ENCODE measurements around the gene PSMD11.

The PSMD11 gene

DNA sequence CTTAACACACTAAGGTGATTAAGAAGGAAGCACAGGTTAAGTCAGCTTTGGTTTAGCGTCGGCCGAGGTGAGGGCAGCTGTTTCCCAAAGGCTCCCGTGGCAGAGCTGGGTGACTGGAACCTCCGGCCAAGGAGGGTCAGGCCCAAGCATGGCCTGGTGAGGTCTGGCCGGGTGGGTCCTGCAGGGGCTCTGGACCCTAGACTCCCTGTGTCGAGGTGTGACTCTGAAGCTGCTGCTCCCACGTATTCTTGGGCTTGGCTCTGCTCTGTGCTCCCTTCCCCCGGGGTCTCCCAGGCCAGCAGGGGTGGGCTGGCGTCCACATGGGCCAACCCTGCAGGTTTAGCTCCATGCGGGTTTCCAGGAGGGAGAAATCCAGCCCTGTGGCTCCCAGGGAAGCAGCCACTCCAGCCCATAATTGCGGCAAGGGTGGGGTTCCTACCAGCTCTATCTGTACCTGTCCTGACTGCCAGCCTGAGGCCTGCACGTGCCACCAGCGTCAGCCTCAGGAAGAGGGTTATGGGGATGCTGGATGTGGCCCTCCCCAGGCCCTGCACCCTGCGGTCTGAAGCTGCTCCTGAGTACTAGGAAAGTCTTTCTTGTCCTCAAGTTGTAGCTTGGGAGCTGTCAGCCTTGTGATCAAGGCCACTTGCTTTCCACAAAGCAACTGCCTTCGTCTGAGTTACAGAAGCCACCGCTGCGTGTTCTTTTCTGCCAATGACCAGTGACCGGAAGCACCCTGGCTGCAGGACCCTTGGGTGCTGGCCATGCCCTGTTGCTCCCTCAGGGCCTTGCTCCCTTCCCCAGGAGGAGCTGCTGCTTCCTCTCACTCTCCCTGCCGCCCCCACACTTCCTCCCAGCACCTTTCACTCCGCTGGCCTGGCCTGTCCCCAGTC, 47.3 kb downstream of the PSMD11 start:
- FAIRE-seq: no peak

DNA sequence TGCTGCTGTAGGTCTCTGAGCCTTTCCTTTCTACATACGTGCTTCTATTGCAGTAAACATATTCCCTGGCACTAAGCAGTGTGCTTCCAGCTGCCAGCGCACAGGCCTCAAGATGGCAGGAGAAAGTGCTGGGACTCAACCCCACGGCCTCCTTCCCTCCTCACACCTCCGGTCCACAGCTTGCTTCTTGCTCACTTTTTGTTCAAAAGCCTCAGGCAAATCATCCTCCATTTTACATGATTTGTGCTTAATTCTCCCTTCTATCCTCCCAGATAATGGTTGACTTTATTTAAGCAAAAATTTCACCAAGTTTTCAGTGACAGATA, 47.9 kb downstream of the PSMD11 start:
- FAIRE-seq: no peak

DNA sequence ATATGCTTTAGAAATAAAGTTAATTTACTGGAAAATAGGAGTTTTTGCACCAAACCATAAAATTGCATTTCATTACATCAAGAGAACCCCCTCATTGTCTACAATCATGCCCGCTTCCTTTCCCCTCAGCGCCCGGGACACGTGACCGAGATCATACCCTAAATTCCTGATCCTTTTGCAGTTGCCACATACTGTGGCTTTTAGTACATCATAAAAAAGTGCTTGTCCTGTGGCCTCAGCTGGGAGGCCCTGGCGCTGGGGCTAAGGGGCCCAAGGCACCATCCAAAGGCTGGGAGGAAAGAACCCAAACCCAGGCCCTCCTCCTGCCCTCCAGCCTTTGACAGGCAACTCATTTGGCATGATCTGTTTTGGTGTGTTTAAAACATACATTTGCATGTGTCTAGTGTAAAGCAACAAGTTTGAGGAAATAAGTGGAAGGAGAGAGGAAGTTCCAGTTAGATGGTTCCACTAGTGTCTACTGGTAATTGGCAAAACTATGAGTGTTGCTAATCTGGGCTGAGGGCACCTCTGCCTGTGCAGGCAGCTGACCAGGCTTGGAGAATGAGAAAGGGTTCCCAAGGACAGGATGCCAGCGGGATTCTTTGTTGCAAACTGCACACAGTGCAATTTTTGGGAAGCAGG, 48.5 kb downstream of the PSMD11 start:
- no peak for FAIRE-seq

DNA sequence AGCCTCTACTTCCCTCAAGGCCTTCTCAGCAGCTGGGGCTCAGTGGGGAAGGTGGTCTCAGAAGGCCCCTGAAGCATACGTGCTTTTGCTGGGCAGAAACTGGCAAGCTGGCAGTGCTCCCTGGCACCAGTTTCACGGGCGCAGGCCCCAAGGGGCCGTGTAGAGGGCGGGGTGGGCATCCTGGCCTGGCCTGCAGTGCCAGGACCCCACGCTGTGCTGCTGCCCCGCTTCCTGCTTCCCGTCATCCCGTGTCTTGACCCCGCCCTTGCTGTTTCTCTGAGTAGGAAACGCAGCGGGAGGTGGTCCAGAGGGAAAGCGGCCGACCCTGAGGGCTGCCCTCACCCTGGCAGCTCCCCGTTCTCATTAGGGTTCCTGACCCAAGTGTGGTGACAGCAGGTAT, 49.3 kb downstream of the PSMD11 start:
- FAIRE-seq: no peak

DNA sequence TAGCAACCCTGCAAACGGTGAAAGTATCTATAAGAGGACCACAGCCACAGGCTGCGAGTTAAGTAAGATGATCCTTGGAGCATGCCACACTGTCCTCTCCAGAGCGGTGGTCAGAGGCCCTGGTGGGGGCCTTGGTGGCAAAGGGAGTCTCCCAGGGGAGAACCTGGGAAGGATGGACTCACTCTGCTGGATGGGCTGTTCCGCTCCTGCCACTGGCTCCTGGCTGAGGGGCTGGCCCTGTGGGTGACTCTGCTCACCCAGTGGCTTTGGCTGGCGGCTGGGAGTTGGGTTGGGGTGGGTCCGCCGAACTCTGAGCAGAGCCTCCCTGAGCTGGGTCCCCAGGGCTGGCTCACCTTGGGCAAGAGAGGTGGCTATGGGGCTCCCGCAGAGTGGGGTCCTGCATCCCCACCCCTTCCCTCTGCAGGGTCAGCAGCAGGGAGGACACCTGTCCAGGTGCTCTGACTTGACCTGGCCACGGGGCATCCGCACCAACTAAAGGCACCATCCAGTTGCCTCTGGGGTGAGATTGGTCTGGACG, 49.7 kb downstream of the PSMD11 start:
- FAIRE-seq: no peak

DNA sequence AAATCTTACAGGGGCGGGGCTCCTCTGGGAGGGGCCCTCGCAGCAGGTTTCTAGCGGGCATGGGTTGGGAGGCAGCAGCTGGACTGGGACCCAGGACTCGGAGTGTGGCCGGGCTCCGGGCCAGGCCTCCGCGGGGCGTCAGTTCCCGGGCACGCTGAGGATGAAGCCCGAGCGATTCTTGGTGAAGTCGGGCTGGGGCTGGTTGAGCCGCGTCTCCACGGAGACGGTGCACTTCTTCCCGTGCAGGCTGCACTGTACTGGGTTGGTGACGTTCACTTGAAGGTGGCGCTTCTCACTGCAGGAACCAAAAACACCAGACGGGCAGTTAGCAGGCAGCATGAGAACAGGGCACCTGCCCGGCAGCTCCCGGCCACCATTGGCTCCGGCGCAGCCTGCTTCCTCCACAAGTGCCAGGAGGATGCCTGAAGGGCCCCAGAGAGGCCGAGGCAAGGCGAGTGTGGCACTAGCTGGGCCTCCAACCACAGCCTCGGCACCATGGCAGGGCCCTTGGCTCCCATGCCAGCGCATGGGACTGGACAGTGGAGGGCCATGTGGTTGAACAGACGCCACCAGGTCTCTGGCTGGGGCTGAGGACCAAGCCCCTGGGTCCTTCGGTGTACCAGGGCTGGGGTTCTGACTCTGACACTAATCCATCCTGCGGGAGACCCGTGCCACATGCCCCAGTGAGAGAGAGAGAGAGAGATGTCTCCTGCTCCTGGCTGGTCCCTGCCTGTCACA, 50.5 kb downstream of the PSMD11 start:
- no peak for FAIRE-seq

DNA sequence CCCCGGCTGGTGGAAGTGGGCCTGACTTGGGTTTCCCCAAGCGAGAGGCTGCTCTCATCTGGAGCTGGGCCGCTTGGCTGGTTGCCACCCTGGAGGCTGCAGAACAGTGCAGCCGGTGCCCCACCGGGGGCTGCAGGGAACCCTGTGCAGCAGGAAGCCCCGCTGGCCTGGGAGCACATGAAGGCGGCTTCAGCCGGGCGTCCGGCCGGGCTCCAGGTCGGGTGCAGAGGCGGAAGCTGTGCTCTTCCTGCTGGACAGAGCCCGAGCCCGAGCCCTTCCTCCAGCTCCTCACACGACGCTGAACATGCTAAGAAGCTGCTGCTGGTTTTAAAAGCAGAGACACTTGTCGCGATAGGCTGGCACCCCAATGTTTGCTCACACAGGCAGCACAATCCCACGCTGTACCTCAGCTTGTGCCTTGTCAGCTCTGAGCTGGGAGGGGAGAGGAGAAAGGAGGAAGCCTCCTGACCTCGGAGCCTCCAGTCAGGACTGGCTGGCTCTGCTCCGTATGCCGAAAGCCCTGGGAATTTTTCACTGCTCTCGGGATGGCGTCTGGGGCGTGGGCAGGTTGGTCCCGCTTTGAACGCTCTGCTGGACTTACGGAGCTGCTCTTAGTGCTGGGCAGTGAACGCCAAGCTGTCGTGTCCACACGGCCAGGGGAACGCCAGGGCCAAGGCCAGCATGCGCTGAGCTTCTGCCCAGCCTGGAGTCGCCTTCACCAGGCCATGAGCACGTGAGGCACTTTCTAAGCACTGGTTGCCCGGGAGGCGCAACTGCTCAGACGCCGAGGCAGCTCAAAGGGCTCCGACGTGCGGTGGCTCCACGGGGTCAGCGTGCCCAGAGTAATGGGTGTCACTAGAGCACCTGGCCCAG, 51.3 kb downstream of the PSMD11 start:
- no peak for FAIRE-seq

DNA sequence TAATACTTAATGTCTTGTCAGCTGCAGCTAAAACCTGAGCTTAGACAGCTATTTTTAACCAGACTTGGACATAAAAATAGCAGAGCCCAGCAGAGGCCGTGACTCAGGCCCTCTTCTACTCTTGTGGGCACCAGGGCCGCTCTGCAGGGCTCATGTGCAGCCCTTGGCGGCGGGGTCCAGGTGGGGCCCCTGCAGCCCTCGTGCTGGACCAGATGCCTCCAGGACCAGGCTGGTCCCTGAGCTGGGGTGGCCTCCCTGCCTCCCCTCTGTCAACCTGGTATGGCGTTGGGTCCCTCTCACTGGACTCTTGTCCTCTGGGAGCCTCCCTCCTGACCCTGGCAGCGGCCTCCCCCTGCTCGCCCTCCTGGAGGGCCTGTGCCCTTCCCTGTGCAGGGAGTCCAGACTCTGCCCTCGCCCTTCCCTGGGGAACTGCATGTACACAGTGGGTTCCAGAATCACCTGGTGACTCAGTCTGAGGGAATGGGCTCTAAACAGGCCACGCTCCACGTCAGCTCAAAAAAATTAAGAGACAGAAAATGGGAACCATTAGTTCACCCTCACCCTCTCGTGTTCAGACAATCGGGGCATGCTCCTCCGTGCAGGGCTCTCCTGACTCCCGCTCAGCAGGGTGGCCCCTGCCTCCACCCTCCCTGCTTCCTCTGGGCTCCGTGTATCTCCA, 52.2 kb downstream of the PSMD11 start:
- FAIRE-seq: no peak

DNA sequence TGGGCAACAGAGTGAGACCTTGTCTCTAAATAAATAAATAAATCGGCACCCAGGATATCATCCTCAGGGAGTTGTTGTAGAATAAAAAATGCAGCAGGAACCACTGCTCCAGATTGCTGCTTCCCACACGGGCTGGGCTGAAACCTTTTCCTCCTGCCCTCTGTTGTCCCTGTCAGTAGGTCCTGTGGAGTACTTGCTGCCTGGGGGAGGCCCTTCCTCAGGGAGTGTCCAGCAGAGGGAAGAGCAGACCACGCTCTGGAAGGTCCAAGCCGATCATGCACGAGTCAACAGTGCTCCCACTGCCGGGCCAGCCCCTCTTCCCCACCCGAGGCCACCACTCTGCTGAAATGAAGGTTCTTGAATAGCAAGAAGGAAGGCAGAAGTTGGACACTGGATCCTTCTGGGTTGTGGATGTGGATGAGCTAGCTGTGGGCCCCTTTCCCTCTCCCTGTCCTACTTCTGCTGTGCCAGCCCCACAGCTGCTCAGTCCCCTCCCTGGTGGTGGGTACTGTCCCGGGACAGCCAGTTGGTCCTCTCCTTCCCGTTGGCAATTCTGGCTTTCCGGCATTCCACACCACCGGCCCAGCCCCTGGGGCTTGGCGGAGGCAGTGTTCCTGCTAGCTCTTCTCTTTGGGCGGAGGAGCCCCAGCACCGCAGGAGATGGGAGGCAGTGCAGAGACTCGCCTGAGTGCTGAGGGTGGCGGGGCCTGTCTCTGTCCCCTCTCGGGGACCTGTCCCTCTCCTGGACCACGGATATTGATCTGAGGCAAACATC, 53.3 kb downstream of the PSMD11 start:
- no peak for FAIRE-seq

DNA sequence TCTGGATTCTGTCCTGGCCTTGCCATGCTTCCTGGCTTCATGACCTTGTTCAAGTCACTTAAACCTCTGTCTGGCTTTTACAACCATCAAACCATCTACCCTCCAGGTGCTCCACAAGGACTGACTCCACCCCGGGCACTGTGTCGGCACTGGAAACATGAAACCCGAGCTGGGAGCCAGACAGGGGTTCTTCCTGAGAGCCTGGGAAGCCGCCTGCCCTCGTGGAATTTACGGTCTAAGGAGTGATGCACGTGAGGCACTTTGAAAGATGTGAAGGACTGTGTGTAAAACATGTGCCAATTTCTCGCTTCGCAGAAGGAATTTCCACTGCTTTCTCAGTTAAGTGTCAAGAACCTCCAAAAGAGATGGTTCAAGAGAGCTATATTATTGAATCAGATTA, 54.1 kb downstream of the PSMD11 start:
- no peak for FAIRE-seq

DNA sequence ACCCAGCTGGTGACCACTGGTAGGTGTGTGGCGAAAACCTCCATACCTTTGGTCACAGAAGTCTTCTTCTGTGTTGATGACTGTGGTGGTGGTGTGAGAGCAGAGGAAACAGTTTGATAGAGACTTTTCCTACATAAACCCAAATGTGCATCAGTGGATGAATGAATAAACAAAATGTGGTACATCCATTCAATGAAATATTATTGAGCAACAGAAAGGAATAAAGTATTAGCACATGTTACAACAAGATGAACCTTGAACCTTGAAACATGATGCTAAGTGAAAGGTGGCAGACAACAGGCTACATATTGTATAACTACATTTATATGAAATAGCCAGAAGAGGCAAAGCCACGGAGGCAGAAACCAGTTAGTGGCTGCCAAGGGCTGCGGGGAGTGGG, 57.7 kb downstream of the PSMD11 start:
- no peak for FAIRE-seq

DNA sequence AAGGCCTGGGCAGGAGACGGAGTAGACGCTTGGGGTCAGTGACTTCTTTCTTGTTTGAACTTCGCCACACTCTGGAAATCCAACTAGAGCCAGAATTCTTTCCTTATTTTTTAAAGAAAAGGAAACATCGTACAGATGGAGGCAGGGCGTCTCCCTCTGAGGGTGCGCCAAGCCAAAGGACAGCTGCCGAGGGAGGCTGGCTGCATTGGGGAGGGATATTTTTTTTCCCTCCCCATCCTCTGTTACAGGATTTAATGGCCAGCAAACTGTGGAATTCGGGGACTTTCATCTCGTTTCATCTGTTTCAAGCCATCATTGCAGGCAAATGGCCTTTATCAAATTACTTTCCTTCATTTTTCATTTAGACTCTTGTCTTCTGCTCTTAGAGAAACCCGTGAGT, 58.4 kb downstream of the PSMD11 start:
- FAIRE-seq: no peak

DNA sequence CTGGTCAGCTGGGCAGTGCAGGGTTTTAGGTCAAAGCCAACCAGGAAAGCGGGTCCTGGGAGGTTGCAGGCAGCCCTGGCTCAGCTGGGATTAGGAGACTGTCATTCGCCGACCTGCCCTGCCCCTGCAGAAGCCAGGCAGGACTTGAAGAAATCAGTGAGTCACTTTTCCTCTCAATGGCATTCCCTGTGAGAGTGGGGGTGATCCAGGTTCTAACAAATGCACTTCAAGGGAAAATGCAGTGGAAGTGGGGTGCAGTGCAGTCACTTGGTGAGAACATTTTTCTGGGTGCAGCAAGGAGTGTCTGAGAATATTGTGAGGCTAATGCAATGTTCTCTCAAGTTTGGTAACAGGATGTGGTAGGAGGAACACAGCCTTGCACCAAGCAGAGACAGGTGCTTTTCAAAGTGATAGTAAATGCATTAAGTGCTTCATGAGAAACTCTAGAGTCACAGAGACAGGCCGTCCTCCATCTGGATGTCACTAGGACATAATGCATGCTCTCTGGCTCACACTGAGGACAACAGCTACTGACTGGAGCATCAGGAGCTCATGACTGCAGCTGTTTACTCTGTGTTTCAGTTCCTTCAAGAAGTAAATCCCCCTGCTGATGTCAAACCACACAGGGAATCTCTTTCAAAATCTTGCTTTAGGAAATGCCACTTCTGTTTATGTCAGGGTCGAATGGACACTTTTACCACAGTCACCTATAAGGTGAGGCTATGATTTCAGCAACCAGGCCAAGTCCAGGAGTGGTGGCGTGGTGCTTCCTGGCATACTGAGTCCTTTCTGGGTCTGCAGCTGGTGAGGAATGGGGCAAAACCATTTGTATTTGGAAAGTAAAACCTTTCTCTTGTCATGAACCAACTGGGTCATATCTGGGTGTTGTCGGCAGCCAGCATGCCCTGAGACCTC, 59.2 kb downstream of the PSMD11 start:
- FAIRE-seq: no peak

DNA sequence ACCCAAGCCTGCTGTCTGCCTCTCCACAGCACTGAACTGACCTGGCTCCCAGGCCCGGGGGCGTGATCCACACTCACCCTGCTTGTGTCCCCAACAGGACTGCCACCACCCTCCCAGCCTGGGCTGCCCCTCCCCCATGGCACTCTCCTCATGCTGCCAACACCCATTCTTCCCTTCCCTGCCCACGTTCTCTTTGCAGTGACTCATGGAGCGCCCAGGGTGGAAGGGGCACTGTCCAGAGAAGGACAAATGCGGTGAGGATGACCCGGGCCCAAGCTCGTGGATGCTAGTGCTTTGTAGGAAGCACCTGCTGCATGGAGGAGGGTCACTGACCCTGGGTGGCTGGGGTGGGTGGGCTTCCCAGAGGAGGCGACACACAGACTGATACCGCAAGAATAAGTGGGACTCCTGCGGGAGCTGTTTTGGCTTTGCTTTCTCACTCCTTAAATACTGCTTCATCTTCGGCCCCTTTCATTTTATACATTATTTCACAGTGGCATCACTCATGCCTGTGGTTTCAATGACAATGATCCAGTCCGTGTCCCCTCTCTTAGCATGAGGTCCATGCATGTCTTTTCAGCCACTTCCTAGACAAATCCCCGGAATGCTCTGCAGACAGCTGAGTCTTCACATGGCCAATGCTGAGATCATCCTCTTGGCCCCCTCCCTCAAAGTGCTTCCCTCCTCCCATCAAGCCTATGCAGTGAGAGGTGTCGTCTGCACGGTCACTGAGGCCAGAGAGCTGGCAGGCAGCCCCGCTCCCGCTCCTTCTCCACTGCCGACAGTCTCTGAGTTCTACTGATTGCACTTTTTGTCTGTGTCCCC, 60.1 kb downstream of the PSMD11 start:
- no peak for FAIRE-seq

DNA sequence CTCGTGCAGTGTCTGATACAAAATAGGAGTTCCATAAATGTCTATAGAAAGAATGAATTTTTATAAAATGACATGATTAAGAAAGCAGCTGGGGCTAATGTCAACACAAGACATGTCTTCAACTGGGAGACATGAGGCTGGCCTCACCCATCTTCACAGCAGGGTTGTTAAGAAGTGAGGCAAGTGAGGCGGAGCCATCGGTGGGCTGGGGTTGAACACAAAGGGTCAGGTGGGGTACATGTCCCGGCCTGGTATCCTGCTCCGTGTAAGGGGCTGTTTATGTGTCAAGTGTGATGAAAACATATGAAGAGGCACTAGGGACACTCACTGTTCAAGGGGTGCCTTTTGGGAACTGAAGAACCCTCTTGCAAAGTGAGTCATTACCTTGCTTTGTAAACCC, 64.6 kb downstream of the PSMD11 start:
- FAIRE-seq: no peak

DNA sequence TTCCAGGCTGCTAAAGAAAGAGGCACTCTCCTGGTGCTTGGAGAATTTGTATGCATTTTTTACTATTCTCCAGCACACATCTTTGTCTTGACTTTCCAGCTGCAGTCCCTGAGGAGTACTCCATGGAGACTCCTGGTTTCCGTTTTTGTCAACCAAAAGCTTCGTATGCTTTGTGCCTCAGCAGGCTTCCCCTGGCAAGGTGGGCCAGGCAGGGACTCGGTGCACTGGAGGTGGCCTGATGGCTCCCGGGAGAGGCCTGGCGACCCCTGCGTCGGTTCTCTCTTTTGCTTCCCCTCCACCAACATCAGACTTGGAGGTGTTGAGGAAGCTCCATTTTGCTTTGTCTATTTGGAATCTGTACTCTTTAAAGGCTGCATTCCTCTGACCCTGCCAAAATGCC, 66.2 kb downstream of the PSMD11 start:
- FAIRE-seq: no peak

DNA sequence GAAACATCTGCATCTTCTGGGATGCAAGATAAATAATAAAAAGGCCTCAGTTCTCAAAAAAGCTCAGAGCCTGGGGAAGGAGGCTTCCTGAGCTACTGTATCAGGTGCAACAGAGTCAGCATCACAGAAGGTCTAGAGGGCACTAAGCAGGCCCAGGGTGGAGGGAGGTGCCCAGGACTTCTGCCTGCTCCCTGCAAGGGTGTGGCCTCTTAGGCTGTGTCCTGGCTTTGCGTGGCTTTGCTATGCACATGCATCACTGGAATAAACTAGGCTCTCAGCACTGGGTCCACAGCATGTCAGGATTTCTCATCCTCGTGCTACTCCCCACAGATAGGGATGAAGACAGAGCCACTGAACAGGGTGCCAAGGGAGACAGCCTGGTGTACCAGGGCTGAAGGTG, 68.0 kb downstream of the PSMD11 start:
- no peak for FAIRE-seq

DNA sequence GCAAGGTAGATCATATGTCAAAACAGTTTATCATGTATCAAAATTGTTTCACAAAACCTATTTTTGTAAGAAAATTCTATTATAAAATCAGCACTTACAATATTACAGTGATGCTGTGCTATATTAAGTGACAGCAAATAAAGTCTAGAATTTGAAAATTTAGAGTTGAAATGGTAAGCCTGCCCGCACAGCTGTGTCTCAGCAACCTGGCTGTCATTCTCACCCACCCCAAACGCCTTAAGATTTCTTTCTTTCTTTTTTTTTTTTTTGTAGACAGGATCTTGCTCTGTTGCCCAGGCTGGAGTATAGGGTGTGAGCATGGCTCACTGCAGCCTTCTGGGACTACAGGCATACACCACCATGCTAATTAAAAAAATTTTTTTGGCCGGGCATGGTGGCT, 69.3 kb downstream of the PSMD11 start:
- no peak for FAIRE-seq

DNA sequence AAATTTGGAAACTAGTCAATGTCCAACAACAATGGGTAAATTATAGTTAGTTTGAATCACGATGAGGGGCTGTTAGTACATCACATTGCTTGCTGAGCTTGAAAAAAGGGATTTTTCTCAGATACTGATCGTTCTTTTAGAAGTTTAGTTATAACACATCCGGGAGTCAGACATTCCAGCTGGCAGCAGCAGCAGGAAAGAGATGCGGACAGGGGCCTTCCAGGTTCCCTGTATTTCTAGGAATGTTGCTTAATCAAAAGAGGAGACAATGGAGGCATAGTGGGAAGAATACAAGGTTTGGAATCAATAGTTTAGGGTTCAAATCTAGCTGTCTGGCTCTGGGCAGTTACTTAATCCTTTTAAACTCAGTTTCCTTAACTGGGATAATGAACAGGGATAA, 70.3 kb downstream of the PSMD11 start:
- no peak for FAIRE-seq

All from TTC549 (cell line).